ENCODE measurements around the gene PAIP2.
"Not testable (repeated sequence)": the region's sequence is repeated elsewhere in the genome, so short reads cannot be mapped to it uniquely, and the experiment has no call there.

Gene PAIP2

GRCh38 chr5:139315056-139315615, 26.5 kb upstream of the PAIP2 start:
- DNase-seq (ENCODE audit: low spot score), result no peak

GRCh38 chr5:139335811-139336210, 5.8 kb upstream of the PAIP2 start:
- DNase-seq (ENCODE audit: low spot score), result no peak

- DNase-seq (ENCODE audit: low spot score), result no peak
These were observed 1.6 kb upstream of the PAIP2 start for GRCh38 chr5:139340051-139340450.

- DNase-seq (ENCODE audit: low spot score), result no peak
These were observed 416 bp upstream of the PAIP2 start for GRCh38 chr5:139341187-139341688.

GRCh38 chr5:139342423-139342723, 719 bp downstream of the PAIP2 start:
- no peak for DNase-seq (ENCODE audit: low spot score)

- DNase-seq (ENCODE audit: low spot score), result no peak
These were observed 1.8 kb downstream of the PAIP2 start for GRCh38 chr5:139343476-139343875.

GRCh38 chr5:139344177-139344576, 2.5 kb downstream of the PAIP2 start:
- no peak for DNase-seq (ENCODE audit: low spot score)

GRCh38 chr5:139345442-139345841, 3.8 kb downstream of the PAIP2 start:
- DNase-seq (ENCODE audit: low spot score), result not testable (repeated sequence)

- DNase-seq (ENCODE audit: low spot score), result not testable (repeated sequence)
These were observed 6.2 kb downstream of the PAIP2 start for GRCh38 chr5:139347863-139348262.

- DNase-seq (ENCODE audit: low spot score), result no peak
These were observed 12.5 kb downstream of the PAIP2 start for GRCh38 chr5:139354186-139354585.

- not testable (repeated sequence) for DNase-seq (ENCODE audit: low spot score)
These were observed 14.2 kb downstream of the PAIP2 start for GRCh38 chr5:139355900-139356299.

- DNase-seq (ENCODE audit: low spot score), result no peak
These were observed 16.4 kb downstream of the PAIP2 start for GRCh38 chr5:139358064-139358463.

GRCh38 chr5:139360384-139360783, 18.7 kb downstream of the PAIP2 start:
- no peak for DNase-seq (ENCODE audit: low spot score)

- DNase-seq (ENCODE audit: low spot score), result no peak
These were observed 20.3 kb downstream of the PAIP2 start for GRCh38 chr5:139361835-139362429.

- DNase-seq (ENCODE audit: low spot score), result no peak
These were observed 22.3 kb downstream of the PAIP2 start for GRCh38 chr5:139363937-139364336.

GRCh38 chr5:139364466-139364865, 22.8 kb downstream of the PAIP2 start:
- DNase-seq (ENCODE audit: low spot score), result no peak

- no peak for DNase-seq (ENCODE audit: low spot score)
These were observed 27.0 kb downstream of the PAIP2 start for GRCh38 chr5:139368613-139369012.

- no peak for DNase-seq (ENCODE audit: low spot score)
These were observed 27.5 kb downstream of the PAIP2 start for GRCh38 chr5:139369181-139369580.

- DNase-seq (ENCODE audit: low spot score), result no peak
These were observed 30.1 kb downstream of the PAIP2 start for GRCh38 chr5:139371482-139372435.

- DNase-seq (ENCODE audit: low spot score), result no peak
These were observed 33.3 kb downstream of the PAIP2 start for GRCh38 chr5:139374909-139375308.

- no peak for DNase-seq (ENCODE audit: low spot score)
These were observed 34.7 kb downstream of the PAIP2 start for GRCh38 chr5:139376364-139376763.

- DNase-seq (ENCODE audit: low spot score), result no peak
These were observed 35.6 kb downstream of the PAIP2 start for GRCh38 chr5:139377226-139377625.
